Astrocyte (in vitro differentiated cells and primary cell): ENCODE data around the gene TBC1D3B. TPM values are rescaled to one million over a fixed set of nuclear protein-coding genes. Genes with fewer than 3 reads are reported as not detected.

Experiments
- DNase-seq: peaks from one replicate; pipeline ENCODE4 v3.0.0-alpha.2; 2010; ENCODE audit warnings: low read depth
- FAIRE-seq: peaks from 2 replicates; lab custom pipeline; 2011; peaks lifted over from hg19 to GRCh38; lab: Jason Lieb, UNC
- H2AFZ ChIP-seq: 2 replicates; pipeline ENCODE4 v1.6.0; 2012; ENCODE audit warnings: low read depth, low read length, inconsistent platforms
- H3K27ac ChIP-seq: 2 replicates; pipeline ENCODE4 v1.5.1; 2011; ENCODE audit warnings: low read depth, low read length, inconsistent platforms
- H3K27me3 ChIP-seq: 2 replicates; pipeline ENCODE4 v1.6.0; 2011; ENCODE audit warnings: low read length, inconsistent platforms; ENCODE audit not compliant: insufficient read depth
- H3K36me3 ChIP-seq: 2 replicates; pipeline ENCODE4 v1.5.1; 2011; ENCODE audit warnings: low read length, inconsistent platforms; ENCODE audit not compliant: insufficient read depth
- H3K4me1 ChIP-seq: 2 replicates; pipeline ENCODE4 v1.5.1; 2011; ENCODE audit warnings: low read length, inconsistent platforms; ENCODE audit not compliant: insufficient read depth
- H3K4me2 ChIP-seq: 2 replicates; pipeline ENCODE4 v1.6.0; 2012; ENCODE audit warnings: low read length, inconsistent platforms
- H3K4me3 ChIP-seq: 2 replicates; pipeline ENCODE4 v1.5.1; 2011; ENCODE audit warnings: low read depth, mild to moderate bottlenecking, low read length, inconsistent platforms; ENCODE audit not compliant: insufficient read depth
- H3K79me2 ChIP-seq: 2 replicates; pipeline ENCODE4 v1.6.0; 2012; ENCODE audit warnings: mild to moderate bottlenecking, low read length, inconsistent platforms; ENCODE audit not compliant: insufficient read depth
- H3K9ac ChIP-seq: 2 replicates; pipeline ENCODE4 v1.6.0; 2012; ENCODE audit warnings: mild to moderate bottlenecking, low read length, inconsistent platforms
- H3K9me3 ChIP-seq: 2 replicates; pipeline ENCODE4 v1.5.1; 2012; ENCODE audit warnings: low read depth, mild to moderate bottlenecking, low read length, inconsistent platforms; ENCODE audit not compliant: insufficient read depth
- H4K20me1 ChIP-seq: 2 replicates; pipeline ENCODE4 v1.6.0; 2012; ENCODE audit warnings: low read length, inconsistent platforms; ENCODE audit not compliant: insufficient read depth
- H3K27ac Mint-ChIP-seq: one replicate; pipeline ENCODE4 v1.8.0; 2021; ENCODE audit warnings: mild to moderate bottlenecking, mixed read lengths; ENCODE audit not compliant: unreplicated experiment
- H3K27me3 Mint-ChIP-seq: one replicate; pipeline ENCODE4 v1.8.0; 2021; ENCODE audit warnings: low read depth, mixed read lengths; ENCODE audit not compliant: unreplicated experiment
- H3K36me3 Mint-ChIP-seq: one replicate; pipeline ENCODE4 v1.8.0; 2021; ENCODE audit warnings: low read depth, mixed read lengths; ENCODE audit not compliant: unreplicated experiment
- H3K4me1 Mint-ChIP-seq: one replicate; pipeline ENCODE4 v1.8.0; 2021; ENCODE audit warnings: low read depth, mixed read lengths; ENCODE audit not compliant: unreplicated experiment
- H3K4me3 Mint-ChIP-seq: one replicate; pipeline ENCODE4 v1.8.0; 2021; ENCODE audit warnings: mild to moderate bottlenecking, moderate library complexity, mixed read lengths; ENCODE audit not compliant: unreplicated experiment
- H3K9me3 Mint-ChIP-seq: one replicate; pipeline ENCODE4 v1.8.0; 2021; ENCODE audit warnings: mild to moderate bottlenecking, mixed read lengths; ENCODE audit not compliant: unreplicated experiment
- EZH2 ChIP-seq: IDR thresholded peaks from 2 replicates; pipeline ENCODE4 v1.6.1; 2012; ENCODE audit warnings: mild to moderate bottlenecking, low read length, inconsistent platforms; ENCODE audit not compliant: insufficient read depth
- total RNA-seq: library from RNA; stranded (reverse); gene quantifications from 2 replicates; pipeline ENCODE4 v1.2.1, GENCODE V29; 2021
- TF ChIP-seq, protein P1 (sequence below): IDR thresholded peaks from 2 replicates; pipeline ENCODE4 v1.5.1; 2011; ENCODE audit warnings: low read depth, mild to moderate bottlenecking, inconsistent platforms, low read length, moderate library complexity; ENCODE audit not compliant: insufficient read depth

Gene TBC1D3B
- total RNA-seq, 1 donor from 2014 or later: 9.8 TPM

DNA sequence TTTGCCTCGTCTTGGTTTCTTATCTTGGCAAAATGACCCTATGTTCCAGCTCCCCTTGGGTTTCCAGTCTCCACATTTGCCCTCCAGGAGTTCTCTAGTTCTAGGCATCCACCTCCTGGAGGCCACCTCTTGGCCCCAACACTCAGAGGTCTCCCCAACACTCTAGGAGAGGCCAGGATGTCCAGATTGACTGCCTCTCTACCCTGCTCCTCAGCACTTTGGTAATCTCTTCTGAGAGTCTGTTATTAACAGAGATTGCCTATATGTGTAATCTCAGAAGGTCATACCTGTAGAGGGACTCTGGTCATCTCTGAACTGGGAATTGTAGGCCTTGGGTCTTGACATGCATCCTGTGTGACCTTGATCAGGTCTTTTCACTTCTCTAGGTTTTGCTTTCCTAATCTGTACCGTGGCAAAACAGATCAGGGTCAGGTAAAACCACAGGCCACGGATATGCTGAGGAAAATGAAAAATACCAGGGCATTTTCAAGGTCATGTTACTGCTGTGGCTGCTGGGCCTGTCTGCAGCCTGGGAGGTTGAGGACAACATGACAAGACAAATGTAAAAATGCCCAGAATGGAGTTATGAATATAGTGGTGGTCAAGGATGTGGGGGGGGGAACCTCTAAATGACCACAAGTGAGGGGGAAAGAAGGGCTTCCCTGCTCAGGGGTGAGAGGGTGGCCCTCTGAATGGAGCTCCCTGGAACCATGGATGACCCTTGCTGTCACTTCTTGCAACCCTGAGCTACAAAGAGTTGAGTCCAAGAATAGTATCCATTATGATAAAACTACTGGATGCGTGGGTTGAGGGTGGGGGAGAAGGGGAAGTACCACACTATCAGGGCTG is 29.4 kb upstream of the TBC1D3B start:
- Histone ChIP-seq H3K36me3 (no peaks in the 10 kb centered on the region), H2AFZ (no peak overlapping the region), H3K4me3 (no peak overlapping the region), H3K79me2 (no peaks in the 10 kb centered on the region), H3K4me1 (no peaks in the 10 kb centered on the region), H3K27ac (no peak overlapping the region), H3K9me3 (no peaks in the 10 kb centered on the region), H3K4me2 (no peak overlapping the region), H4K20me1 (no peaks in the 10 kb centered on the region), H3K9ac (no peak overlapping the region), H3K27me3 (no peaks in the 10 kb centered on the region)
- H3K4me3 Mint-ChIP-seq: no peak overlapping the region
- H3K4me1 Mint-ChIP-seq: peaks cover 4% of the 10 kb centered on the region
- no peaks in the 10 kb centered on the region for H3K9me3 Mint-ChIP-seq
- DNase-seq (no peak), FAIRE-seq (no peak)
- peaks cover 23% of the 10 kb centered on the region for H3K27me3 Mint-ChIP-seq
- no peak overlapping the region for H3K27ac Mint-ChIP-seq
- no peak for TF ChIP-seq EZH2
- TF ChIP-seq, protein P1, sequence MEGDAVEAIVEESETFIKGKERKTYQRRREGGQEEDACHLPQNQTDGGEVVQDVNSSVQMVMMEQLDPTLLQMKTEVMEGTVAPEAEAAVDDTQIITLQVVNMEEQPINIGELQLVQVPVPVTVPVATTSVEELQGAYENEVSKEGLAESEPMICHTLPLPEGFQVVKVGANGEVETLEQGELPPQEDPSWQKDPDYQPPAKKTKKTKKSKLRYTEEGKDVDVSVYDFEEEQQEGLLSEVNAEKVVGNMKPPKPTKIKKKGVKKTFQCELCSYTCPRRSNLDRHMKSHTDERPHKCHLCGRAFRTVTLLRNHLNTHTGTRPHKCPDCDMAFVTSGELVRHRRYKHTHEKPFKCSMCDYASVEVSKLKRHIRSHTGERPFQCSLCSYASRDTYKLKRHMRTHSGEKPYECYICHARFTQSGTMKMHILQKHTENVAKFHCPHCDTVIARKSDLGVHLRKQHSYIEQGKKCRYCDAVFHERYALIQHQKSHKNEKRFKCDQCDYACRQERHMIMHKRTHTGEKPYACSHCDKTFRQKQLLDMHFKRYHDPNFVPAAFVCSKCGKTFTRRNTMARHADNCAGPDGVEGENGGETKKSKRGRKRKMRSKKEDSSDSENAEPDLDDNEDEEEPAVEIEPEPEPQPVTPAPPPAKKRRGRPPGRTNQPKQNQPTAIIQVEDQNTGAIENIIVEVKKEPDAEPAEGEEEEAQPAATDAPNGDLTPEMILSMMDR: no peak
- no peaks in the 10 kb centered on the region for H3K36me3 Mint-ChIP-seq

DNA sequence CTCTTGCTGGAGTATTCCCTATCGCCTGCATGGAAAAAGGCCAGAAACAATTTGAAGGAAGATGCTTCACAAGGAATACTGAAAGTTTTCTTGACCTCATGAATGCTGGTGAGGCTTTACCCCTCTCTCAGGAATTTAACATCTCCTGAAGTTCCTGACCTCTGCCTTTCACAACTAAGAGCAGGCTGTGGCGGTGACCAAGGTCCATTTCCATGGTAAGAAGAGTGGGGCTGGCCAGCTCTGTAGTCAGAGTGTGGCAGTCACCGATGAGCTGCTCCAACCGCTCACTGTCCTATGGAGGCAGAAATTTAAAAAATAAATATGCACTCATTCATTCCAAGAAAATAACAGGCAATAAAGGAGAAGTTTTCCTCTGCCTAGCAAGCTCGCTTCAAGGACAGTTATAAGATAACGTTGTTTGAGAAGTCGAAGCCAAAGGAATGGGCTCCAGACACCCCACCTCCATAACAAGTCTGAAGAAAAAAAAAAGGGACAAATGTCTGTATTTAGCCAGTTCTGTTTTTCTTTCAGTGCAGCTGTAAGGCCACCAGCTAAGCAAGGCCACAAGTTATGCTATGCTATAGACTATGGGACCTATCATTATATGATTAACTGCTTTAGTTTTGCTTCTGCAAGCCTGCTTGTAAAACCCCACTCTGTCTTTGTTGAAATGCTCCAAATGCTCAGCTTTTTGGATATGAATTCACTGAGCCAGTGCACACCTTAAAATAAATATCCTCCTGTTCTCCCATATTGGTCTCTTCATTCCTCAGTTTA is 28.5 kb upstream of the TBC1D3B start:
- DNase-seq (no peak), FAIRE-seq (no peak)
- no peak overlapping the region for H3K4me3 Mint-ChIP-seq
- Histone ChIP-seq H3K9me3 (no peaks in the 10 kb centered on the region), H3K9ac (no peak overlapping the region), H3K4me1 (no peaks in the 10 kb centered on the region), H2AFZ (no peak overlapping the region), H3K4me2 (no peak overlapping the region), H3K36me3 (no peaks in the 10 kb centered on the region), H3K79me2 (no peaks in the 10 kb centered on the region), H3K27ac (no peak overlapping the region), H3K27me3 (no peaks in the 10 kb centered on the region), H4K20me1 (no peaks in the 10 kb centered on the region), H3K4me3 (no peak overlapping the region)
- no peak for TF ChIP-seq EZH2
- TF ChIP-seq, protein P1: no peak
- H3K9me3 Mint-ChIP-seq: no peaks in the 10 kb centered on the region
- no peaks in the 10 kb centered on the region for H3K36me3 Mint-ChIP-seq
- peaks cover 23% of the 10 kb centered on the region for H3K27me3 Mint-ChIP-seq
- no peak overlapping the region for H3K27ac Mint-ChIP-seq
- peaks cover 2% of the 10 kb centered on the region for H3K4me1 Mint-ChIP-seq
